Activated CD4-positive, alpha-beta T cell treated with anti-CD3 and anti-CD28 coated beads, Interleukin-10, Interleukin-2, amounts not matched to agents 100 ng/mL and 50 ng/mL, durations not matched to agents 16 hours and 8 hours (primary cell): Measurements from ENCODE around the gene SDK1.
"Not testable (repeated sequence)": the region's sequence is repeated elsewhere in the genome, so short reads cannot be mapped to it uniquely, and the experiment has no call there.

Source experiments
- DNase-seq: peaks from one replicate; pipeline ENCODE4 v3.0.0-alpha.2; 2020

Gene SDK1

DNA sequence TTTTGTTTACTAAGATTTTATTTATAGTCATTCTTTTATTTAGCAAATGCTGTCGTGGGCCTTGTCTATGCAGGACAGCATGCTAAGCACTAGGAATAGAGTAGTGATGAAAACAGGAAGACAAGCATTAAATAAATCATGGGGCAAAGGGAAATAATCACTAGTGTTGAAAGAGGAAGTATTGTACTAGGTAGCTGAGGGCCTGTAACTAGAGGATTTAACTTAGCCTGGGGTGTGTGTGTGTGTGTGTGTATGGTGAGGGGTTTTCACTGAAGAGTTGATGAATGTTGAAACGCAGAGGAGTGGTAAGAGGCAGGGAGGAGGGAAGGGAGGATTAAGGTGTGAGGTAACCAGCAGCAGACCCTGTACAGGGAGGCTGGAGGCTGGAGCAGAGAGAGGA, 446.4 kb downstream of the SDK1 start:
- no peak for DNase-seq

DNA sequence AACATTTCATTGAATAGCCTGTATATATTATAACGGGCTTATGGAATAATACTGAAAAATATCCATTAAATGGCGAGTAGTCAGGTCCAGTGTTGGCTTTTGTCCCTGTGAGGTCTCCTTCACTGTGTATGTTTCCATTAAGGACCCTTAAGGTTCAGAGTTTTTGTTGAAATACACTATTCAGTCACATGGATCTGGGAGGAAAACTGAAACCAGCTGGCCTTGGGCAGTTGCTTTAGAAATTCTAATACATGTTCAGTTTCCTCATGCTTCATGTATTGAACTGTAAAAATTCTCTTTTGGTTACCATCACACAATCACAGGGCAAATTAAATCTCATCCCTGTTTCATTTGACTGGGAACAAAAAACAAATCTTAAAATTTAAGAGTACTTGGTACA, 447.3 kb downstream of the SDK1 start:
- no peak for DNase-seq

DNA sequence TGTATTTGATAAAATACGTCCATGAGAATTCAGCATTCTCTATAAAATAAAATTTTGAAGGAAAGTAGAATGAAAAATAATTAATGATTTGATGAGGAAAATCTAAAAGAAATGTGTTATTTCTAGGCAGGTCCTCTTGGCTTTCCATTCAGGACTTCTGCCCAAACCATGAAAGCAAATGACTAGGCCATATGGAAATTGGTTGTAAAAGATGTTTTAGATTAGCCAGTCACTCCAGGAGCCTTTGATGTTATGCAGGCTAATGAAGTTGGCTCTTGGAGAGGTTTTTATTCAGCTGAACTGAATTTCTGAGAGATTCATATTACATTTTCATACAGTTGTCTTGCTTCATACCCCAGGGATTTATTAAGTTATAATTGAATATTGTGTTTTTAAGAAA, 452.8 kb downstream of the SDK1 start:
- no peak for DNase-seq

DNA sequence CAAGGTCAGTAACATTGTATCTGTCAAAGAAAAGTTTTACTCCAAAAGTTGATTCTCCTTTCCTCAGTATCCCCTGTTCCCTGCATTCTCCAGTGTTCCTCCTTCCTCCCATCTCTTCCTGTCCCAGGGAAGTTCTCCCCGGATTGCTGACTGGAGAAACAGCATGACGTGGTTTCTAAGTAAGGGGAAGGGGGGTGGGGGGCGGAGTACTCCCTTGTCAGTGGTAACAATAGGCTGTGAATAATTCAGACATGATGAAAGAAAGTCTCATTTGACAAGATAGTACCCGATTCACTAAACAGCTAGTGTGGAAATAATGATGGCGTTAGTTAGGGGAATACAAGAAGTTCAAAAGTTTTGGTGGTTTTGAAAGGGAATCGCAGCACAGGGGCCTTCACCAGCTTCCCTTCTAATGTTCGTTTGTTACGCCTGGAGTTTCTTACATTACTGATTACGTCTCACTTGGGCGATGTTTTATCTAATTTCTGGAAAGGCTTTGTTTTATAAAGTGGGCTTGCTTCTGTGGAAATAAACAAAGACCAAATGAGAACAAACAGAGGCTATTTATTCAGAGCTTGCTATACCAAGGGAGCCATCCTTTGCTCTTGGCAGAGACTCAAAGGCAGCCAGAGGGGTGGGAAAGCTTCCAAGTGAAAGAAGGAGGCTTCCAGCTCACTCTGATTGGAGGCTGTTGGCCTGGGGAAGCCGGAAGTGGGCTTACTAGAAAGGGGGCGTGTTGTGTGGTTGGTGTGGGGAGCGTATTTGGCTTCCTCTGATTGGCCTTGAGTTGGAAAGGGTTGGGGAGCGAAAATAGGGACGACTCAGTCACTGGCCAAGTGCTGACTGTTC, 453.7 kb downstream of the SDK1 start:
- no peak for DNase-seq

DNA sequence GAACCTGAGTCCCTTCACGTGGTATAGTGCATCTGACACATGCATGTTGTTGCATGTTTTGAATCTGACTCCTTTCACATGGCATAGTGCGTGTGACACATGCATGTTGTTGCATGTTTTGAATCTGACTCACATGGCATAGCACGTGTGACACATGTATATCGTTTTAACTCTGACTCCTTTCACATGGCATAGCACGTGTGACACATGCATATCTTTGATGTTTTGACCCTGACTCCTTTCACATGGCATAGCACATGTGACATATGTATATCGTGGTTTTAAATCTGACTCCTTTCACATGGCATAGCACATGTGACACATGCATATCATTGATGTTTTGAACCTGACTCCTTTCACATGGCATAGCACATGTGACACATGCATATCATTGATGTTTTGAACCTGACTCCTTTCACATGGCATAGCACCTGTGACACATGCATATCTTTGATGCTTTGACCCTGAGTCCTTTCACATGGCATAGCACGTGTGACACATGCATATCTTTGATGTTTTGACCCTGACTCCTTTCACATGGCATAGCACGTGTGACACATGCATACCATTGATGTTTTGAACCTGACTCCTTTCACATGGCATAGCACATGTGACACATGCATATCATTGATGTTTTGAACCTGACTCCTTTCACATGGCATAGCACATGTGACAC, 454.9 kb downstream of the SDK1 start:
- not testable (repeated sequence) for DNase-seq

DNA sequence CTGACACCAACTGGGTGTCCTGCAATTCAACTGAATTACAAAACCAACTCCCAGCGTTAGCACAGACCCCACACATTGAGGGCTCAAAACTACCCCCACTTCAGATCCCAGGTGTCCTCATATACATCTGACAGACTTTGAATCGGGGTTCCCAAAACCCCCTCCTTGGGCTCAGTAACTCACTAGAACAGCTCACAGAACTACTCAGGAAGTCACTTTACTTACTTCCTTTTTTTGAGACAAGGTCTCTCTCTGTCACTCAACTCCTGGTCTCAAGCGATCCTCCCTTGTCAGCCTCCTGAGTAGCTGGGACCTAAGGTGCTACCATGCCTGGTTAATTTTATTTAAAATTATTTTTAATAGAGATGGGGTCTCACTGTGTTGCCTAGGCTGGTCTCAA, 456.0 kb downstream of the SDK1 start:
- no peak for DNase-seq

DNA sequence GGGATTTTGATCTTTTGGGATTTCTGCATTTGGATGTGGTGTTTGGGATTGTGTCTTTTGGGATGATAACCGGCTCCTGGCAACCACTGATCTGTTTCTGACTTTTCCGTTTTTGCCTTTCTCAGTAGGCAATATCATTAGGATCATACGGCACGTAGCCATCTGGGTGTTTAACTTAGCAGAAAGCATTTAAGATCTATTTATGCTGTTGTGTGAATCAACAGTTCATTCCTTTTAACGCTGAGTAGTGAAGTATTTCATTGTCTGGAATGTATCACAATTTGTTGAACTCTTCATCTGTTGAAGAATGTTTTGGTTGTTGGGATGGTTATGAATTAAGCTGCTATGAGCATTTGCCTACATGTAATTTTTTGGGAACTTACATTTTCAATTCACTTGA, 459.6 kb downstream of the SDK1 start:
- DNase-seq: no peak

DNA sequence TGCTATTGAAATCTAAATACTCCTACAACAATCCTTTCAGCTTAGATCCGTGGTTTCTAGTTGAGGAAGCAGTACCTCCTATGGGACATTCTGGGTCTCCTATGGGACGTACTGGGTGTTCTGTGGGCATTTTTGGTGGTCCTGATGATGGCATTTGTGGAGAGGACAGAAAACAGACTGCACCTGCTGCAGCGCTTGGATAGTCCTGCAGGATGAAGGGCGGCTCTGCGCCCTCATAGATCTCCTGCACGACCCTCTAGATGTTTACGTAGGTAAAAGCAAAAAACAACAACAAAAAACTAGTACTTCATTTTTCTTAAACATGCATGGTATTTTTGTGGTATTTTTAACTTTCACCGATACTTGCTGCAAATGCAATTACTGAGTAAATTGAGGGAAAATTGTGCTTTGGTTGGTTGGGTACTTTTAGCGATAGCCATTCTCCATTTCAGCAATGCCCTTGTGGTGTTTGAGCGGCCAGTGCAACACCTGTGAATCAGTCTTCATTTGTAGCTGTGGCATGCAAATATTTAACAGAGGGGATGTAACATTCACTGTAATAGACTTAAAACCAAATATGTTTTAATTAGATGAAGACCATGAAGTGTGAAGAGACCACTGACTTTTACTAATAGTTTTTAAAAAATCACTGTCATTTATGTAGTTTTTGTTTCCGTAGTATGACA, 461.2 kb downstream of the SDK1 start:
- DNase-seq: no peak

DNA sequence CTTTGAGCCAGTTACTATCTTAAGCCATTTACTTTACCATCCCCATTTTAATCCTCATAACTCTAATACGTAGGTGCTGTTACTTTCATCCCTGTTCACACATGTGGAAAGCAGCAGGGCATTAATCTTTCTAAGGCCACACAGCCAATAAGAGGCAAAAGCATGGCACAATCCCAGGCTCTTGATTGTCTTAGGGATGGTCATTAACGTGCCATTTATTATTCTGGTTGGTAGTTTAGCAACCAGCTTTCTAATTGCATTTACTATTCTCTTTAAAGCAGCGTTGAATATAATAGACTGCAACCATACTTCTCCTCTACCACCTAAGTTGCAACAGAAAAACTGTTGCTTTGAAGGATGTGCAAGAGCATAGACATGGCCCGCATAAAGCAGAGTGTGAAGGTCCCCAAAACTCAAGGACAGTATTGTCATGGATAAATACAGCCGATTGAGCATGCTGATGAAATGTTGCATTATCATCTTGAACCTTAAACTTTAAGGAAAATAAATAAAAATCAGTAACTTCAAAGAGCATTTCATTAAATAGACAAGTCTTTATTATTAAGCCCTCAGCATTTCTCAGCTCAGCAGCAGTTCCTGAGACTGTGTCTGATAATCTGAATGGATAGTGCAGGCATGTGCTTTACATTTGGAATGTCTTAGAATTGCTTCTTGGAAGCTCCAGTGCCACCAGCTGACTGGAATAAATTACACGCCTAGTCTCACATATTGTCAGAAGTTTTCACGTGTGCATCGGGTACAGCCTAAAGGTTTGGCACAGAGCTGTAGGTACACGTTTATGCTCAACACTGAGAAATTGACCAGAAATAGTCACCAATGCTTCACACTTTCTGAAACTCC, 467.1 kb downstream of the SDK1 start:
- DNase-seq: no peak

DNA sequence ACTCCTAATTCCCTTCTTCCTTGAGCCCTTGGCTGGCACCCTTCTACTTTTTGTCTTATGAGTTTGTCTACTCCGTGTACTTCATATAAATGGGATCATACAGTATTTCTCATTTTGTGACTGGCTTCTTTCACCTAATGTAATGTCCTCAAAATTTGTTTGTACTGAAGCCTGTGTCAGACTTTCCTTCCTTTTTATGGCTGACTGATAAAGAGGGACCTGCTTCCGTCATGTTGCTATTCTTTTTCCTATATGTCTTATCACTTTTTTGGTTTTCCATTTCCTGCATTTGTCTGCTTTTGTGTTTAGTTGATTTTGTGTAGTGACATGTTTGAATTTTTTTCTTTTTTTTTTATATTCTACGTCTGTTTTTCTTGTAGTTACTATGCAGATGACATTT, 470.9 kb downstream of the SDK1 start:
- DNase-seq: no peak

DNA sequence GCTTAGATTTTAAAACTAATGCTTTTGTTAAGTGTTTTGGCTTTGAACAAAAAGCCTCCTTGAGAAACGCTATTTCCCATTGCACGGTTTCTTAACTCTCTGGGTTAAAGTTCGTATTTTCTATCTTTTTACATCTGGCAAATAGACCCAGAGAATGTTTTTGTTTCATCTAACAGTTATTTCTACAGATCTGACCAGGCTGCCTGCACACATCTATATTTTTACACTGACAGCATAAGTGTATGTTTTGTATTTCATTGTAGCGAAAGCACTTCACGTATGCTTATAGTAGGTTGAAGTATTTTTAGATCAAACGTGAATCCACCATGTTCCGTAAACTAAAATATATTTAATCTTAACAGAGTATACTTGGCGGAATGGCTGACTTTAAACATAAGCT, 477.3 kb downstream of the SDK1 start:
- no peak for DNase-seq

DNA sequence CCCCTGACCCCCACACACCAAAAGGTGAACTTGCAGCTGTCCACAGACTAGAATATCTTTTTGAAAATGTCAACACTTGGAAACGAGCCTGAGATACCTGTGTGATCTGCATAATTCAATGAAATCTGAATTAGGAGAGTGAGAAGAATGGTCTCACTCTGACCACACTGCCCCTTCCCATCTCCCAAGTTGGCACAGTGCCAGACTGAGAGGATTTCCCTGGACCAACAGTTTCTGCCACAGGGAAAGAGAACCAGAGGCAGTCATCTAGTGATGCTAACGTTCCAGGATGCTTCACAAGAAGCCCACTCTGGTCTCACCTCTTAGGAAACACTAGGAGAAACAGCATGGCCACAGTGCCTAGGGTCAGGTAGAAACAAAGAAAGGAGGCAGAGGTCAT, 479.0 kb downstream of the SDK1 start:
- no peak for DNase-seq

DNA sequence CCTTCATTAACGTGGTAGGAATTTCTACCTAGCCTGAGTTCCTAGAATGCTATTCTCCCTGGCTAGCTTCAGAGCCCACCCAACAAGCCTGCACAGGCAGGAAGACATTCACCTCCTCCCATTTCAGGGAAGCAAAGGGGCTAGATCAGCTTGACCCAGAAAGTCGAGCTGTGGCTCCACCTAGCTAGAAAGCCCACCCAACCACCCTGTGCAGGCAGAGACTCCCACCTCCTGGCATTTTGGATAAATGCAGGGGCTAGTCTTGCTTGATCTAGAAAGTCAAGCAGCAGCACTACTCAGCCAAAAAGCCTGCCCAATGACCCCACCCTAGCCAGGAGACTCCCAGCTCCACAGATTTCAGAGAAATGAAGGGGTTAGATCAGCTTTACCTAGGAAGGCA, 479.5 kb downstream of the SDK1 start:
- DNase-seq: no peak

DNA sequence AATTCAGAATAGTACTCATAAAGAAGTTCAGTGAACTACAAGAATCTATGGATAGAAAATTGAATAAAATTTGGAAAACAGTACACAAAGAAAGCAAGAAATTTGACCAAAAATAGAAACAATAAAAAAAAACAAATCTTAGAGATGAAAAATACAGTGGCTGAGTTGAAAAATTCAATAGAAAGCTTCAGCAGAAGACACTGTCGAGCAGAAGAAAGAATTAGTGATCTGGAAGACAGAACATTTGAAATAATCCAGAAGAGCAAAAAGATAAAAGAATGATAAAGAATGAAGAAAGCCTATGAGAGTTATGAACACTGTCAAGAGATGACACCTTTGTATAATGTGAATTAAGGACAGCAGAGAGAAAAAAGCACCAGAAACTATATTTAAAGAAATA, 480.6 kb downstream of the SDK1 start:
- DNase-seq: no peak

DNA sequence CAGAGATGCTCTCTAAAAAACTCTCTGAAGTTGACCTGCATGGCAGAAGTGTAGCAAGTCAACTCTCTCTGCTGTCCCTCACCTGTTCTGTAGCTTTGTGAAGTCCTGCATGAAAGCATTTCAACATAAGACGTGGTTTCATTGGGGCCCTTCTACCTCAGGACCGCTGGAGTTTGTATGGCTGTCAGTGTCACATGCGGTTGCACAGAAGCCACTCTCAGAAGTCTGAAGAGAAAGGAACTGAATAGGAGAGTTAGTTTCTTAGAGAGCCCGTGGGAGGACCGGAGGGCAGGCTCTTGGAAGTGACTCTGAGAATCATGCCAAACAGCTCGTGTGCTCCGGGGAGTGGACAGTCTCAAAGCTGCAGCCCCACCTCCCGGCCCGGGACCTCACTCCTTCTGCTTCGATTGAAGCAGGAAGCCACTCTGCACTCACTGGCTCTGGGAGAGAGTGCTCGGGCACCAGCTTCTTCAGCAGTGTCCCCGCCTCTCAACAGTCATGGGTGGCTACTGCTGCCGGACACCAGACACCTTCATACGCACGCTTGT, 486.7 kb downstream of the SDK1 start:
- no peak for DNase-seq

DNA sequence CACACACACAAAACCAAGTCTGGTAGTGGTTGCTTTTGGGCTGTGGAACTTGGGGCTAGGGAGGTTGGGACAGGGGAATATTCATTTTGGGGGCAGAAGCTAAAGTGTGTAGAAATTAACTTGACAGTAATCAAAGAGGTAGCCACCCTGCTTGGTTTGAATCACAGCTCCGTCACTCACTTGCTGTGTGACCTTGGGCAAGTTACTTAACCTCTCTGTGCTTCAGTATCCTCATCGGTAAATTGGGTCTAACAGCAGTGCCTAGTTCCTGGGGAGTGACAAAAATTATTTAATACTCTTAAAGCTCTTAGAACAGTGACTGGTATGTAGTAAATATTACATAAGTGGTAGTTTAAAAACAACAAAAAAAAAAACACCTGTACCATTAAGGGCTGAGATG, 489.8 kb downstream of the SDK1 start:
- DNase-seq: no peak

DNA sequence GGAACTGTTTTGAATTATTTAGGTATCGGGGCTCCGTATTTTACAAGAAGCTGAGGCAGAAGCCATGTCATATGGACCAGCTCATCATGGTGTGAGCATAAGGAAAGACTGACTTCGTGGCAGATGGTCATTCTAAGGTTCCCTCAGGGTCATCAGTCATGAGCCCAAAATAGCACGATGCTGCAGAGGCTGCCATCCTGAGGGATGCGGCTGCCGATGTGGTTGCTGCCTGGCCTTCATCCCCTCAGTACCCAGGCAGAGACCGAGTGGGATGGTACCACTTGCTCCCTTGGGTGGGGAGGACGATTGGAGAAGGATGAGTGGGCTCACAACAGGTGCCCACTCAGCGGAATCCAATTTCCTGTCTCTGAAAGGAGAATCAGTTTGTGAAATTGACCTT, 490.3 kb downstream of the SDK1 start:
- no peak for DNase-seq

DNA sequence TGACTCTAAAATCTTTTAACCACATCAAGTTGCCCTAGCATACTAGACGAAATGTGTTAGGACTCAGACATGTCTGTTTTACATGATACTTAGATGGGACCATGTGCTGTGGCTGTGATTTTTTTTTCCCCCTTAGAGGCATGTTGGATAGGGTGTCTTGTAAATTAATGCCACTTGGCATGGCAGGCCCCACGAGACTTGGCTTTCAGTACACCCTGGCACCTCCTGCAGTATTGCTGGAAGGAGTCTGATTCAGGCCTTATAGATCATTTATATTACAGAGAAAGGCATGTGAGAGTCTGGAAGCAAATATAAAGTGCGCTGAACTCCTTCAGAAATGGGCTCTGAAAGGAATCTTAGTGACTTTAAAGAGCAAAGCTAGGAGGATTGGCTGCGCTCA, 494.1 kb downstream of the SDK1 start:
- DNase-seq: no peak

DNA sequence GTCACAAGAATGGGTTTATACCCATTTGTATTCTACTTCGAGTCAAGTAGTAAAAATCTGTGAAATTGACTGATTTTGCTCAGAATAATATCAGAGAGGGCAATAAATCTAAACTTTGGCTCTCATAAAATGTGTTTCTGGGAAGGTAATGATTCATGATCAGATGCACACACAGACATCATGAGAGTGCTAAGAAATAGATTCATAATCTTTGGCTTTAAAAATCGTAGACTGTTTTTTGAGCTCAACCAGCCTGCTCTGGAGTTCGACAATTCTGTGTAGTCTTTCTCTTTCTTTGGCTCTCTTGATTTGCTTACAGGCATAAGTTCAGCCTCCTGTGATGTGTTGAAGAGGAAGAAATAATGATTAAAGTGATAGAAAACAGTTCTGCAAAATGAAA, 494.7 kb downstream of the SDK1 start:
- no peak for DNase-seq

DNA sequence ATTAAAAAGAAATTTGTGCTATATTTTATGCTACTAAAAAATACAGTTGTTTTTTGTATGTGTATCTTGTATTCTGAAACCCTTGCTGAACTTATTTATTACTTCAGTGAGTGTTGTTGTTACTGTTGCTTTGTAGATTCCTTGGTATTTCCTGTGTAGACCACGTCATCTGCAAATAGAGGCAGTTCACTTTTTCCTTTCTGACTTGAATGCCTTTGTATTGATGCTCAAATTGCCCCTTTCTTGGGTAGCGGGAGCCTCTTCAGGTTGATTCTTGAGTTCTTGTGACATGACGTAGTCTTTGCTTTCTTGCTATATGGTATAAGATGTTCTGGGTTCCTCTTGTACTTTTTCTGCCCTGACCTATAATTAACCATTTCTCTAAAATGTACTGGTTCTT, 504.1 kb downstream of the SDK1 start:
- no peak for DNase-seq

DNA sequence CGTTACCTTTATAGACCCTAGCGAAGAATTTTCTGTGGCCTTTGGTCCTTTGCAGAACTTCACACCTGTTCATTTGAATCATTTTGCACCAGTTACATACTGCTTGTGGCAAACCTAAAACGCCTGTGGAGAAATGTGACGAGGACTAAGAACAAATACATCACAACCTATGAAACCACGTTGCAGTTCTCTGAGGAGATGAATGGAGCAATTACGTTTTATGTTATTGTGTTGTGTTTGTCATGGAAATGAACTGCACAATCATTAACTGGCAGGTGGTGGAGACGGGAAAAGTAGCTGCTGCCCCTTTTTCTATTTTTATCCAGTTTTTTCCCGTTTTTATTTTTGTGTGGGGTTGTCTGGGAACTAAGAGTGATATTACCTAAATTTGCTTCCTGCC, 505.5 kb downstream of the SDK1 start:
- DNase-seq: no peak

DNA sequence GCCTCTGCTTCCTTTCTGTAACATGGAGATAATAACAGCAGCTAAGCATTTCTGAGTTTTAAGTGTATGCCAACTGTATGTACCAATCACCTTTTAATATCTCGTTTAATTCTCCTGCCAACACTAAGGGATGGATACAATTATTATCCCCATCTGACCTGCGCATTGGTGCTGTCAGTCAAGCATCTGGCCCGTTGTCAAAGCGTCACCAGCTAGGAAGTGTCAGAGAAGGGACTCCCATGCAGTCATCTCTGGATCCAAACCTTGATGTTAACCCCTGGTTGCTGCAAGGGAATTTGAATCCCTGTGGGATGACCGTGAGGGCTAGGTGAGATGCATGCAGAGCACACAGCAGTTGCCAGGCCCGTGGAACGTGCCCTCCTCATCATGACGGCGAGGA, 506.8 kb downstream of the SDK1 start:
- no peak for DNase-seq

DNA sequence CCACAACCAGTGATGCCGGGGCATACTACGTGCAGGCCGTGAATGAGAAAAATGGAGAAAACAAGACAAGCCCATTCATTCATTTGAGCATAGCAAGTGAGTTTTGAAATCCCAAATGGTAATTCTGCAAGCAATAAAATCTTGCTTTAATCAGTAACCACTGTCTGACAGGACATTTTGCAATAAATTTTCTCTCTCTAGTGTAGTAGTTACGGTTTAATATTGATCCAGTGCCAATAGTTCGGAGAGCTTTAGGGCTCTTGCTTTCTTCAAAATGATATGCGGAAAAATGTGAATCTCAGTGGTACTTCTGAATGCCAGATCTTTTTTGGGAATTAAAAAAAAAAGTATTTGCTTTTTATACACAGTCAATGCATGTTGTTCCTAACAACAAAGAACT, 520.4 kb downstream of the SDK1 start:
- no peak for DNase-seq
